Stimulated activated naive B cell treated with anti-CD40 and anti-IgM and Interleukin-4, amounts not matched to agents 10 μg/mL and 1 μg/mL and 100 μg/mL, for 72 hours (primary cell): ENCODE measurements around the gene FOXR1.
"Not testable (repeated sequence)": the region's sequence is repeated elsewhere in the genome, so short reads cannot be mapped to it uniquely, and the experiment has no call there.

Source experiments
- ATAC-seq, 2 donors: fragments of 150-1000 bp; cut with Tn5 transposase; replicated peaks; 2 replicates each; pipeline ENCODE4 v1.10.0; 2021; ENCODE audit warnings: moderate library complexity in 1 of 2
- DNase-seq: peaks from one replicate; pipeline ENCODE4 v3.0.0; 2021
- H3K27ac Mint-ChIP-seq: one replicate; pipeline ENCODE4 v1.8.0; 2022; ENCODE audit warnings: mild to moderate bottlenecking, mixed read lengths
- H3K27me3 Mint-ChIP-seq, 2 donors: one replicate each; pipeline ENCODE4 v1.8.0; 2022; ENCODE audit warnings: mixed read lengths in 2 of 2
- H3K36me3 Mint-ChIP-seq, 2 donors: one replicate each; pipeline ENCODE4 v1.8.0; 2022; ENCODE audit warnings: mixed read lengths in 2 of 2, mild to moderate bottlenecking in 1 of 2
- H3K4me1 Mint-ChIP-seq, 2 donors: one replicate each; pipeline ENCODE4 v1.8.0; 2022; ENCODE audit warnings: mixed read lengths in 2 of 2, mild to moderate bottlenecking in 1 of 2
- H3K4me3 Mint-ChIP-seq, 2 donors: one replicate each; pipeline ENCODE4 v1.8.0; 2022; ENCODE audit warnings: mild to moderate bottlenecking in 2 of 2, mixed read lengths in 2 of 2, moderate library complexity in 1 of 2
- H3K9me3 Mint-ChIP-seq, 2 donors: one replicate each; pipeline ENCODE4 v1.8.0; 2022; ENCODE audit warnings: mixed read lengths in 2 of 2, mild to moderate bottlenecking in 1 of 2

The FOXR1 gene

DNA sequence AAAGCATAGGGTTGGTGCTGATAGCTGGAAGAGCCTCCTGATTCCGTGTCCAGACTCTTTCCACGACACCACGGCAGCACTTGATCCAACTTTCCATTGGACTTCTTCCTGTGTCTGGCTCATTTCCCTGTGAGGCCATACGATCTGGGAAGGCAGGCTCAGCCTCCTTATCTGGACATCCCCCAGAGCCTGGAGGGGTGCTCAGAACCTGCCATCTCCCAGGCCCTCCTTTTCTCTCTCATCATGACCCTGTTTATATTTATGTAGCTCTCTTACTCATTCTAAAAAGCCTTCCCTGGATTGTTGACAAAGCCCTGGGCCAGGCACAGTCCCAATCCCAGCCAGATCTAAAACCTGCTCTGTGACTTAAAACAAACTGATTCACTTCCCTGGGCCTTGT, 38.1 kb upstream of the FOXR1 start:
- ATAC-seq (no peak), DNase-seq (no peak)
- Mint-ChIP-seq H3K4me1 (peaks cover 26 to 49% of the 10 kb centered on the region in 2 donors), H3K36me3 (no peaks in the 10 kb centered on the region), H3K27ac (peak overlapping the region; percentile 56), H3K27me3 (no peaks in the 10 kb centered on the region), H3K4me3 (no peak overlapping the region), H3K9me3 (no peaks in the 10 kb centered on the region)

DNA sequence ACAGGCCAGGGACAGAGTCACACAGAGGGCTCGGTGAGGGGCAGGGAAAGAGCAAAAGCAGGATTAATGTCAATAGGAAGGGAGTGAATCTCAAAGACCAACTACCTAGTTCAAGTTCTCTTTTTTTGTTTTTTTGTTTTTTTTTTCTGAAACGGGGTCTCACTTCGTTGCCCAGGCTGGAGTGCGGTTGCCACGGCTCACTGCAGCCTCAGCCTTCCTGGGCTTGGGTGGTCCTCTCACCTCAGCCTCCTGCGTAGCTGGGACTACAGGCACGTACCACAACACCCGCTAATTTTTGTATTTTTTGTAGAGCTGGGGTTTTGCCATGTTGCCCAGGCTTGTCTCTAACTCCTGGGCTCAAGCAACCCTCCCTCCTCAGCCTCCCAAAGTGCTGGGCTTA, 36.2 kb upstream of the FOXR1 start:
- Mint-ChIP-seq H3K27ac (peak overlapping the region; percentile 5), H3K36me3 (no peaks in the 10 kb centered on the region), H3K4me1 (peaks cover 29 to 48% of the 10 kb centered on the region in 2 donors), H3K4me3 (no peak overlapping the region), H3K9me3 (no peaks in the 10 kb centered on the region), H3K27me3 (no peaks in the 10 kb centered on the region)
- ATAC-seq (peak; percentile 58 to 75), DNase-seq (no peak)

DNA sequence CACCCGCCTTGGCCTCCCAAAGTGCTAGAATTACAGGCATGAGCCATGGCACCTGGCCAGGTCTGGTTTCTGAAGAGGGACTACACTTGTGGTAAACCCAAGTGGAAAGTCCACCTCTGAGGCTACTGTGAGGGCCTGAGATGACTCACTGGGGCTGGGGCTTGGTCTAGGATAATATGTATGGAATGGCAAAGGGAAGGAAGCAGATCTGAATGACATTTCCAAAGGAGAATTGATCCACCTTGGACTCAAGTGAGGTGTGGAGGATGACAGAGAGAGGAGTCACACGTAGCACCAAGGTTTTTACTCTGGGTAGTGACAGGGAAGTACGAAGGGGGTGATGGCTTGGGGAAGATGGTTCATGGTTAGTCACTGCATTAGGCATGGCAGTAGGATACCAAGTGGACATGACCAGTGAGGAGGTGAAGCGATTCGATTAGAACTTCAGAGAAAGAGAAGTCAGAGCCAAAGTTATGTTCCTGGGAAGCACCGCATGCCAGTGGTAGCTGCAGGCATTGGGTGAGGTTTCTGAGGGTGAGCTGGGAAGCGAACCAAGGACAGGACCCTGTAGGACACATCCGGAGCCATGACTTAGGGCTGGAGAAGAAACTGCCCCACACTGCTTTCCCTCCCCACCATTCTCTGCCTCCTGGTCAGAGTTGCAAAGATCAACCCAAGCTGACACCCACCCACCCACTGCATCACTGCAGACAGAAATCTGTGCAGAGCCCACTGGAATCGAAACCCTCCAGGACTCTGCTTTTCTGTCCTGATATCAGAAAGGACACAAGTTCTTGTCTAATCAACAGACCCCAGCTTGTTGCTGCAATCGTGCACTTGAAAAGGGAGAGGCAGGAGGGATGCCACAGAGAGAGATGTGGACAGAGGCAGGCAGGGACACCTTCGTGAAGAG, 32.8 kb upstream of the FOXR1 start:
- peak overlapping the region in 1 of 2 donors; percentile 42 for H3K4me3 Mint-ChIP-seq
- H3K27me3 Mint-ChIP-seq = peaks cover 0 to 6% of the 10 kb centered on the region in 2 donors
- H3K4me1 Mint-ChIP-seq = peaks cover 24 to 42% of the 10 kb centered on the region in 2 donors
- ATAC-seq (peak; percentile 32 to 38), DNase-seq (no peak)
- H3K9me3 Mint-ChIP-seq = no peaks in the 10 kb centered on the region
- H3K27ac Mint-ChIP-seq = peak overlapping the region; percentile 3
- no peaks in the 10 kb centered on the region for H3K36me3 Mint-ChIP-seq

DNA sequence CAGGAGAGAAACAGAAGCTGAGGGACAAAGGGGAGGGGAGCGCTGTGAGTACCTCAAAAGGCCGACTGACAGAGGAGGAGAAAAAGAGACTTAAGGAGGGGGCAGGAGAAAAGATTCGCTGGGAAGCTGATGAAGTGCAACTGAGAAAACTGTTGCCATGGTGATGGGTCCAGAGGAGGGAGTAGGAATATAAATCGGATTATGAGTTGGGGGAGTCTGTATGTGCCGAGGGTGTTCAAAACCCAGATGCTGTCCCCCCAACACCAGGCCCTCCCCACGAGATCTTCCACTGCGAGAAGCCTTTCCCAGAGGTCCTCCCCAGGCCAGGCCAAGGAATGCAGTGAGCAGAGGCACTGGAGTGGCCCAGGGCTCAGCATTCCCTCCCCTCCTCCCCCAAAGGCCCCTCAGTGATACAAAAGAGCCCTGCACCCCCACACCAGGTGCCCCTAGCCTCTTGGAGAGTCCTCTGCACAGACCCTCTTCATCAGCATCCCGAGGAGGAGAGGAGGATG, 32.1 kb upstream of the FOXR1 start:
- H3K9me3 Mint-ChIP-seq = no peaks in the 10 kb centered on the region
- DNase-seq (no peak), ATAC-seq (no peak)
- peak overlapping the region; percentile 3 for H3K27ac Mint-ChIP-seq
- peak overlapping the region in 1 of 2 donors; percentile 42 for H3K4me3 Mint-ChIP-seq
- H3K27me3 Mint-ChIP-seq = peaks cover 0 to 6% of the 10 kb centered on the region in 2 donors
- H3K4me1 Mint-ChIP-seq = peaks cover 24 to 37% of the 10 kb centered on the region in 2 donors
- no peaks in the 10 kb centered on the region for H3K36me3 Mint-ChIP-seq

DNA sequence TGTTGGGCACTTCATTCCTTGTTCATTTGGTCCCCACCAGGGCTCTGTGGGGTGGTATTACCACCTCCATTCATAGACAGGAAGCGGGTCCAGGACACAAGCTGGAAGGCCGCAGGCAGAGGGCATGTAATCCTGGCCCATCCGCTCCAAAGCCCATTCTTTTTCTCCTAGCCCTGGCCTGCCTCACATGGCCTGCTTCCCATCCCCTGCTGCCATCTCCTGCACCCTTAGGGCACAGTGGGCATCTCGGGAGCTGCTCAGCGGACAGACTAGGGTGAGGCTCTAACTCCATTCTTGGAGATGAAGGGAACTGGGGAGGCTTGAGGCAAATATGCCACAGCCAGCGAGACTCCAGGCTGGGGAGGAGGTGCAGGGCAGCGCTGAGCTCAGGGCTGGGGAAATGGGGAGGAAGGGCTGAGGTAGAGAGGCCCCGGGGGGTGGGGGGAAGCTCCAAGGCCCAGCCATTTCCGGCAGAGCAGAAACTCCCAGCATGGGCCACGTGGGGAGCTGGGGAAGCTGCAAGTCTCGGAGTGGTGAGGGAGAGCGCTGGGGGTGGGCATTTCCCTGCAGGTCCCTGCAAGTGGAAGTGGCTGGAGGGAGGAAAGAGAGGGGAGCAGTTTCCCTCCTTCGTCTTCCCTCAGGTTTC, 31.5 kb upstream of the FOXR1 start:
- DNase-seq (no peak), ATAC-seq (peak; percentile 63 to 76)
- Mint-ChIP-seq H3K4me1 (peaks cover 24 to 34% of the 10 kb centered on the region in 2 donors), H3K27me3 (peaks cover 0 to 6% of the 10 kb centered on the region in 2 donors), H3K36me3 (no peaks in the 10 kb centered on the region), H3K27ac (peak overlapping the region; percentile 51), H3K4me3 (peak overlapping the region in 1 of 2 donors; percentile 32), H3K9me3 (no peaks in the 10 kb centered on the region)

DNA sequence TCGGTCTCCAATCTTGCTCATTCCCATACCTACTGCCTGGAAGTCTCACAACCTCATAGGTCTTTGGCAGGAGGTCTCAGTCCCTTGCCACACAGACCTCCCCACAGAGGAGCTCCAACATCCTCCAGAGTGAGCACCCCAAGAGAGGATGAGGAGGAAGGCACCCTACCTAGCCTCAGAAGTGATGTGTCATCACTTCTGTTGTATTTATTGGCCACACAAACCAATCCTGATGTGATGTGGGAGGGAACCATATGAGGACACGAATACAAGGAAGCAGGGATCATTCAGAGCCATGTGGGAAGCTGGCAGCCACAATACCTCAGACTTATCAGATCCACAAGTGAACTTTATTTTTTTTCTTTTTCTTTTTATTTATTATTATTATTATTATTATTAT, 24.5 kb upstream of the FOXR1 start:
- Mint-ChIP-seq H3K4me1 (no peaks in the 10 kb centered on the region), H3K27ac (no peak overlapping the region), H3K4me3 (no peak overlapping the region), H3K9me3 (no peaks in the 10 kb centered on the region), H3K36me3 (no peaks in the 10 kb centered on the region), H3K27me3 (peaks cover 0 to 6% of the 10 kb centered on the region in 2 donors)
- DNase-seq (no peak), ATAC-seq (no peak)

DNA sequence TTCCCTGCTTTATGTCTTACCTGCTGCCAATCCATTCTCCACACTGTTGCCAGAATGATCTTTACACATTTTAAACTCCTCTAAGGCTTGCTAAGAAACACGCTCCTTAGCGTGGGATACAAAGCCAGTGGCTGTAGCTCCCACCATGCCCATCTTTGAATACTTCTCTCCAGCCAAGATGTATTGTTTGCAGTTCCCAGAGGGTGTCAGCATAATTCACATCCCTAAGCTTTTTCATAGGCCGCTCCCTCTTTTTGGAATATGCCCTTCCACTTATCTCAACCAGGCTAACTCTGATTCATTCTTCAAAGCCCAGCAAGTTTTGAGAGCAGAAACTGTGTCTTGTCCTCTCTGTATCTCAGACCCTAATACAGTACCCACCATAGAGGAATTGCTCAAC, 23.6 kb upstream of the FOXR1 start:
- Mint-ChIP-seq H3K9me3 (no peaks in the 10 kb centered on the region), H3K36me3 (no peaks in the 10 kb centered on the region), H3K4me1 (no peaks in the 10 kb centered on the region), H3K4me3 (no peak overlapping the region), H3K27me3 (peaks cover 0 to 6% of the 10 kb centered on the region in 2 donors), H3K27ac (no peak overlapping the region)
- no peak for ATAC-seq
- DNase-seq = no peak

DNA sequence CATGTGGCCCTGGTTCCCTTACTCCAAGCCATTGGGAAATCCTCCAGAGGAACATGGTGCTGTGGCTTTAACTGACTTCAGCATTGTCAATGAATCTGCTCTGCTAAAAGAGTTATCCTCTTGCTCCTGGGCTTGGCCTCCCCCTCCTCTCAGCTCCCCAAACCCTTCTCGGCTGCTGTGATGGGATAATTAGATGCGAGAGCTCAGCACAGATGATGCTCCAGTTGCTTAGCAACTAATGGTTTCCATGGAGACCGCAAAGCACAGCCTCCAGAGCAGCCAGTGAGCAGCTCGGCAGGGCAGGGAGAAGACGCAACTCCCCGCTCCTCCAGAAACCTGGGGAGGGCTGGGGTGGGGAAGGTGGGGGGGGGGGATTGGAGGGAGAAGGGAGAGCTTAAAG, 18.3 kb upstream of the FOXR1 start:
- Mint-ChIP-seq H3K4me3 (no peak overlapping the region), H3K27me3 (peaks cover 21 to 30% of the 10 kb centered on the region in 2 donors), H3K27ac (no peak overlapping the region), H3K4me1 (peaks cover 5 to 10% of the 10 kb centered on the region in 2 donors), H3K36me3 (no peaks in the 10 kb centered on the region), H3K9me3 (no peaks in the 10 kb centered on the region)
- no peak for DNase-seq
- no peak for ATAC-seq

DNA sequence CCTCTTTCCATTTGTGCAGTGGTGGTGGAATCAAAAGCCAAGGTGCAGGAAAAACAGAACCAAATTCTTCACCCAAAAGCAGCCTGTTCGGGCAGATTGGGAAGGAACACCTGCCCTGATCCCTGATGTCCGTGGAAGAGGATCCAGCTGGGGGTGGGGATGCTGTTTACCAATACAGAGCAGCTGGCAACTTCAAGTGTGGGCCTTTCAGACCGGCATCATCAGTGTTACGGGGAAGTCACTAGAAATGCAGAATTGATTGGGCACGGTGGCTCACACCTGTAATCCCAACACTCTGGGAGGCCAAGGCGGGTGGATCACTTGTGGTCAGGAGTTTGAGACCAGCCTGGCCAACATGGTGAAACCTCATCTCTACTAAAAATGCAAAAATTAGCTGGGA, 17.6 kb upstream of the FOXR1 start:
- DNase-seq, H3K9me3 Mint-ChIP-seq, H3K36me3 Mint-ChIP-seq, H3K27ac Mint-ChIP-seq, H3K4me3 Mint-ChIP-seq, H3K4me1 Mint-ChIP-seq, ATAC-seq: not testable (repeated sequence)
- peaks cover 21 to 30% of the 10 kb centered on the region in 2 donors for H3K27me3 Mint-ChIP-seq

DNA sequence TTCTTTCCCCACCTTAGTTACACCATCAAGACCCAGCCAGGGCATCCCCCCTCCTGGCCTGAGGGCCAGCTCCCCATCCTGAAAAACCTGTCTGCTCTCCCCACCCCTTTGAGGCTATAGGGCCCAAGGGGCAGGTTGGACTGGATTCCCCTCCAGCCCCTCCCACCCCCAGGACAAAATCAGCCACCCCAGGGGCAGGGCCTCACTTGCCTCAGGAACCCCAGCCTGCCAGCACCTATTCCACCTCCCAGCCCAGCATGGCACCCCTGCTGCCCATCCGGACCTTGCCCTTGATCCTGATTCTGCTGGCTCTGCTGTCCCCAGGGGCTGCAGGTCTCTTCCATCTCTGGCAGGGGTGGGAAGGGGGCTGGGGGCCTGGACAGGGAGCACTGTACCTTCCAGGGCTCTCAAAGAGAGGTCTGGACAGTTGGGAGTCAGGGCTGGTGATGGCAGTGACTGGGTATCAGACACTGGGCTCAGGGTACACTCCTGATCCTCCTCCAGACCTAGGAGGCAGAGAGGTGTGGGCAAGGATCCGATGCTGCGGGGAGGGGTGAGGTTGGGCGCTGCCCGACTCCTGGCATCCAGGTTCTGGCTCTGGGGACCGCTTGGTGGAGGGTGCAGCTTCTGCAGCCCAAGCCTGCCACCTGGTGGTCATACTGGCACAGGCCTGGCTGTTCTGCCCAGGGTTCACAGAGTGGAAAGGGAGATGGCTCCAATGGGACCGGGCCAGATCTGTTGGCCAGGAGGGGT, 15.3 kb upstream of the FOXR1 start, which contains the start of gene UPK2:
UPK2 (plus strand) TSS at position 205 of the 753 bp plus-strand sequence; CDS start at position 258, 53 bp downstream.
- ATAC-seq = peak; percentile 99

DNA sequence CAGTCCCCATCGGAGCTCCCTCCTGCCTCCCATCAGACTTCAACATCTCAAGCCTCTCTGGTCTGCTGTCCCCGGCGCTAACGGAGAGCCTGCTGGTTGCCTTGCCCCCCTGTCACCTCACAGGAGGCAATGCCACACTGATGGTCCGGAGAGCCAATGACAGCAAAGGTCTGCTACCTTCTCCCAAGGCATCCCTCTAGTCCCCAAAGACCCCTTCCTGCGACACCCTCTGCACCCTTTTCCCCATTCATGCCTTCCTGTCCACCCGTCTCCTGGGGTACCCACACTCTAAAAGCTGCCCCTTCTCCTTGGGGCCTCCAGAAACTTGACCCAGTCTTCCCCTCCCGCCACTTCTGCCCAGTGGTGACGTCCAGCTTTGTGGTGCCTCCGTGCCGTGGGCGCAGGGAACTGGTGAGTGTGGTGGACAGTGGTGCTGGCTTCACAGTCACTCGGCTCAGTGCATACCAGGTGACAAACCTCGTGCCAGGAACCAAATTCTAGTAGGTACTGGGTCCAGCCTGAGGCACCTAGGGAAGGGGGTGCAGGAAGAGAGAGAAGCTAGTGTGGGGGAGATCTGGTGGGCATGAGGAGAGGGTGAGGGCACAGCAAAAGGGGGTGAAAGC, 14.6 kb upstream of the FOXR1 start:
- H3K9me3 Mint-ChIP-seq = no peaks in the 10 kb centered on the region
- H3K27me3 Mint-ChIP-seq = peaks cover 21 to 24% of the 10 kb centered on the region in 2 donors
- ATAC-seq = no peak
- no peak overlapping the region for H3K27ac Mint-ChIP-seq
- no peaks in the 10 kb centered on the region for H3K36me3 Mint-ChIP-seq
- H3K4me3 Mint-ChIP-seq = no peak overlapping the region
- peaks cover 5 to 10% of the 10 kb centered on the region in 2 donors for H3K4me1 Mint-ChIP-seq
- no peak for DNase-seq

More for the DNA sequence above, 15.3 kb upstream of the FOXR1 start, which contains the start of gene UPK2:
- Mint-ChIP-seq H3K9me3 (no peaks in the 10 kb centered on the region), H3K27me3 (peaks cover 21 to 27% of the 10 kb centered on the region in 2 donors), H3K36me3 (no peaks in the 10 kb centered on the region), H3K27ac (no peak within 1 kb of the TSS), H3K4me3 (no peak within 1 kb of the TSS), H3K4me1 (peaks cover 5 to 10% of the 10 kb centered on the region in 2 donors)
- DNase-seq = peak; percentile 73

DNA sequence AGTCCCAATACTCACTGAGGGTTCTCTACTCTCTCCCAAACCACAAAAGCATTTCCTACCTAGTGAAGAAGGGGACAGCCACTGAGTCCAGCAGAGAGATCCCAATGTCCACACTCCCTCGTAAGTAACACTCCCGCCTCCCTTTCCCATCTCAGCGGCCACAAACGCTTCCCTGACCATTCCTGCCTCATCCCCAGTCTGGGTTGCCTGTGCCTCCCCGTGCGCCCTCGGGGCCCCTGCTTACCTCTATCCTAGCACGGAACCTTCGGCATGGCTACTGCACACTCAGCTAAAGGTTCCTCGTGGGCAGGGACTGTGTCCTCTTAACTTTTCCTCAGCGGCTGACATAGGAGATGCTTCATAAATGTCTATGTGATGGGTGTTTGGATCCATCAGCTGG, 14.0 kb upstream of the FOXR1 start:
- no peaks in the 10 kb centered on the region for H3K9me3 Mint-ChIP-seq
- H3K4me1 Mint-ChIP-seq = peaks cover 5 to 10% of the 10 kb centered on the region in 2 donors
- no peak for ATAC-seq
- no peaks in the 10 kb centered on the region for H3K36me3 Mint-ChIP-seq
- no peak overlapping the region for H3K4me3 Mint-ChIP-seq
- H3K27ac Mint-ChIP-seq = no peak overlapping the region
- DNase-seq = no peak
- H3K27me3 Mint-ChIP-seq = peaks cover 21 to 24% of the 10 kb centered on the region in 2 donors

DNA sequence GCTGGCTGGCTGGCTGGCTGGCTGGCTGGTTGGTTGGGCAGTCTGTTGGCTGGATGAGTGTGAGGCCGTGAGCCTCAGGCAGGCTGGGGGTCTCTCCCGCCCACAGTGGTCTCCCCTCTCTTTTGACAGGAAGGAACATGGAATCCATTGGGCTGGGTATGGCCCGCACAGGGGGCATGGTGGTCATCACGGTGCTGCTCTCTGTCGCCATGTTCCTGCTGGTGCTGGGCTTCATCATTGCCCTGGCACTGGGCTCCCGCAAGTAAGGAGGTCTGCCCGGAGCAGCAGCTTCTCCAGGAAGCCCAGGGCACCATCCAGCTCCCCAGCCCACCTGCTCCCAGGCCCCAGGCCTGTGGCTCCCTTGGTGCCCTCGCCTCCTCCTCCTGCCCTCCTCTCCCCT, 13.6 kb upstream of the FOXR1 start:
- H3K4me1 Mint-ChIP-seq = peaks cover 5 to 10% of the 10 kb centered on the region in 2 donors
- no peaks in the 10 kb centered on the region for H3K36me3 Mint-ChIP-seq
- no peak overlapping the region for H3K27ac Mint-ChIP-seq
- H3K27me3 Mint-ChIP-seq = peaks cover 21 to 24% of the 10 kb centered on the region in 2 donors
- DNase-seq (no peak), ATAC-seq (no peak)
- H3K4me3 Mint-ChIP-seq = no peak overlapping the region
- H3K9me3 Mint-ChIP-seq = no peaks in the 10 kb centered on the region
